CD1c-positive myeloid dendritic cell (primary cell): ENCODE data around the gene CEP85L.
A peak's percentile ranks its signal among the peaks of the same experiment; 100 is the strongest.

ENCODE experiments used
- DNase-seq: peaks from one replicate; pipeline ENCODE4 v3.0.0-alpha.2; 2016; ENCODE audit errors: extremely low spot score

The CEP85L gene

GRCh38 chr6:118651282-118652050, at the start of gene CEP85L:
Gene CEP85L, minus strand, starts transcription at chr6:118651591. Its CDS starts 322 bp downstream, at chr6:118651269.
- DNase-seq = peak; percentile 94

GRCh38 chr6:118700531-118700930, 49.1 kb upstream of the CEP85L start:
- peak; percentile 34 for DNase-seq

DNA sequence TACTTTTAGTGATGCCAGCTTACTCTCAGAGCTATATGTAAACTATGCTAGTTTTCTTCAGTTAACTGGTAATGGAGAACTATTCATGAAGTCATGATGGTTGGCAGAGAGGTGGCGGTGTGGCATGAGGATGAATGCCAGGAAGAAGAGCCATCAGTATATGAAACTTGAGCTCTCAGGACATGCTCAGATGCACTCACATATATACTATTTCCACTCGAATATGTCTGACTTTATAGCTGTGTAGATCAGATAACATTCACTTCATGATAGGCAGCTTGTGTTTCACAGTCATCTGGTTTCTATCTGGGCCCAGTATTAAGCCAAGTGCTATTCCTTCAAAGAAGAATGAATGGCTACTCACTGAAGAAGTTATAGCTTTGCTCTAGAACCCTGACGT, 46.2 kb upstream of the CEP85L start:
- no peak for DNase-seq

GRCh38 chr6:118696271-118696670, 44.9 kb upstream of the CEP85L start:
- no peak for DNase-seq

GRCh38 chr6:118693562-118693961, 42.2 kb upstream of the CEP85L start:
- no peak for DNase-seq

DNA sequence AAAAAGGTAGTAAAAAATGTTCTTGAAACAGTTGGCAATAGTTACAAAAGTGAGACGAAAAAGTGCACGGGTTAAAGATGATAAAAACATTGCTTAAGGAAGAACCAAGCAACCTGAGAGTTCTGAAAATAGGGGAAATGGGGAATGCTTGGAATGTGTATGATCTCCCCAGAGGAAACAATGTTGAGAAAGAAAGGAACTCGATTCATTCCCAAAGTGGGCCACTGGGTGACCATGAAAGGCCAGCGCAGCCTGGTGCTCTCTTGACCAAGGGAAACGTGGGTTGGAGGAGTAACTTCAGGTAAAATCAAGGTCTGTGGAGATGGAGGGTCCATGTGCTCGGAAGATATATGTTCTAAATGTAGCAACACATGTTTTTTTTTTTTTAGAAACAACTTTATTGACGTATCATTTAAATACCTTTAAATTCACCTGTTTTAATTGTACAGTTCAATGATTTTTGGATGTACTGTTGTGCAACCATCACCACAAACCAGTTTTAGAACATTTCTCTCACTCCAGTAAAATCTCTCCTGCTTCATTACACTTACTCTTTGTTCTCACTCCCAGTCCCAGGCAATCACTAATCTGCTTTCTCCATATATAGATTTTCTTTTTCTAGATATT, 34.5 kb upstream of the CEP85L start:
- DNase-seq = no peak

- DNase-seq = no peak
Measured at GRCh38 chr6:118683881-118684872, 32.8 kb upstream of the CEP85L start.

- DNase-seq = no peak
Measured at GRCh38 chr6:118680452-118681095, 29.2 kb upstream of the CEP85L start.

DNA sequence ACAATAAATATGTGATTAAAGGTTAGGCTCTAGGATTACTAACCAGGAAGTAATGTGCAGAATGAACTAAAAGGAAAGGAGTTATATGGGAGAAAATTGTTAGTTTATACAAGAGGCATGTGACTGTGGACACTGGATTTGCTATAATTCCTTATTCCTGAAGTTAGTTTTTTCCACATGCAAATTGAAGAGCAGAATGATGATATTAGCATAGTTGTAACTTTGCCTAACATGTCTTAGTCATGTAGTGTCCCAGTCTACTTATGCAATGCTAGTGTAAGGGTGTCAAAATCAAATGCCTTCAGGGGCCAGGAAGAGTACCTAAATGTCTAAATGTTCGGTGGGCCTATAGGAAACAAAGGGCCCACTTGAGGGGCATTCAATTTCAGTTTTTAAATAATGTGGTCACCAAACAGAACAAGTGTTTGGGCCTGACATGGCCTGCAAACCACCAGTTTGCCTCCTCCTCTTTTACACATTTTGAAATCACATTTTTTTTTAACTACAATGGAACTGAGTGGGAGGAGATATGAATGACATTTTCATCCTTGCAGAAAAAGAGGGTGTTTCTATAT, 28.0 kb upstream of the CEP85L start:
- DNase-seq = peak; percentile 13

GRCh38 chr6:118678866-118679265, 27.5 kb upstream of the CEP85L start:
- DNase-seq = no peak

DNA sequence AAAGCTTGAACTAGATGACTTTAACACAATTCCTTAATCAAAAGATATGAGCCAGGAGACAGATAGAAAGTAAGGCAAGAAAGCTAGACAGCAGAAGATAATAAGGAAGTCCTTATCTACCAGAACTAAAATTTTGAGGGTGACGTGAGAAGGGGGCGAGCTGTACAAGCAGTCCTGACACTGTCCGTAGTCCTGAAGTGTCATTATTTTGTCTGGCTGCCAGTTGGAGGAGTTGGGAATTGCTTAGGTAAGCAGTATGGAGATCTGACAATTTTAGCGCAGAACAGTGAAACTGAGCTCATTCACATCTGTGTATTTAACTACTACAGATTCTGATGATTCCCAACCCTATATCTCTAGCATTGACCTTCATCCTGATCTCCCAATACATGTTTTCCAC, 25.8 kb upstream of the CEP85L start:
- no peak for DNase-seq

DNA sequence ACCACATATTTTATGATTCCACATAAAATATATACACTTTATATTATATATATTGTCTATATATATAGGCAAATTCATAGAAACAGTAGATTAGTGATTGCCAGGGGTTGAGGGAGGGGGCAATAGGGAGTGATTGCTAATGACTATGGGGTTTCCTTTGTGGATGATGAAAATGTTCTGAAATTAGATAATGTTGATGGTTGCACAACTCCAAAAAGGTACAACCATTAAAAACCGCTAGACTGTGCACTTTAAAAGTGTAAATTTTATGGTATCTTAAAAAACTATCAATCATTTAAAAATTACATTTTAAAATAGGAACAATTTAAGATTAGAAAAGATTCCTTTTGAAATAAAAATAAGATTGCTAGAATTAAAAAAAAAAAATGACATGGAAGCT, 23.8 kb upstream of the CEP85L start:
- DNase-seq = no peak

- DNase-seq = no peak
Measured at GRCh38 chr6:118674772-118675171, 23.4 kb upstream of the CEP85L start.

GRCh38 chr6:118672678-118673077, 21.3 kb upstream of the CEP85L start:
- DNase-seq = no peak

GRCh38 chr6:118669561-118669960, 18.2 kb upstream of the CEP85L start:
- no peak for DNase-seq

- no peak for DNase-seq
Measured at GRCh38 chr6:118668761-118669385, 17.5 kb upstream of the CEP85L start.

GRCh38 chr6:118667988-118668387, 16.6 kb upstream of the CEP85L start:
- DNase-seq = no peak

GRCh38 chr6:118665011-118665410, 13.6 kb upstream of the CEP85L start:
- DNase-seq = no peak

DNA sequence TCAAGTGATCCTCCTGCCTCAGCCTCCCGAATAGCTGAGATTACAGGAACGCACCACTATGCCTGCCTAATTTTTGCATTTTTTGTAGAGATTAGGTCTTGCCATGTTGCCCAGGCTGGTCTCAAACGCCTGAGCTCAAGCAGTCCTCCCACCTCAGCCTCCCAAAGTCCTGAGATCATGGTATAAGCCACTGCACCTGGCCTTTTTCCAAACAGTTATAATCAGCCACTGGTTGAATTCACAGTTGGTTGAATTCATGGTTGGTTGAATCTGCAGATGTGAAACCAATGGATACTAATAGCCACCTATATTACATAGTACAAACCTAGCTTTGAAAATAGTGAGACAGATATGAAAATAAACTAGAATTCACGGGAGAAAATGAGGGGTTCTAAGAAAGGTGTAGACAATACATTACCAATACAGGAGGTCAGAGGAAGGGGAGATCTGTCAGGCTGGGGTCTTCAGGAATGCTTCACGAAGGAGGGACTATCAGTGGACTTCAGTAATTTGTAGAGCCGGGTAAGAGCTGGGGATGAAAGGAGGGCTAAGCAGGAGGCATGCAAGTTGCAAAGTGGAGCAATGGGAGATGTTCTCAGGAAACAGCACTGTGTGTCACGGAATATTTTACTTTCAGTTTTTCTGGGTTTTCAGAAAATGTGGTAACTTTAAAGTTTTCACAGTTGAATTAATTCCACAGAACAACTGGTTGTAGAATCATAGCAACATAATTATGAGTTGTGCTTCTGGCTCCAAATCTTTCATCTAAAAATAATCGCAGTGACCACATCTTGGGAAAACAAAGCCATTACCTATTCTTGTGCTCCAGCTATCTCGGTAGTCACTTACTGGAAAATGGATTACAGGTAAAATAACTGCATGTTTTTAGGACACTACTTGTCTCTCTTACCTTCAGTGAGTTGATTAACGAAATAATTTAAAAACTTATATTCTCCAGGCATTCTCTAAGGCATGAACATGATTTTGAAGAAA, 12.9 kb upstream of the CEP85L start:
- DNase-seq = no peak

GRCh38 chr6:118661831-118662230, 10.4 kb upstream of the CEP85L start:
- DNase-seq = no peak
